ENCODE data around the gene CTBP2. TPM values are rescaled to one million over a fixed set of nuclear protein-coding genes. Genes with fewer than 3 reads are reported as not detected.

CTBP2 gene
- total RNA-seq, 1 experiment from 2014 or later, result 97.2 TPM

GRCh38 chr10:125101581-125101980 is 58.8 kb downstream of the CTBP2 start:
- DNase-seq, result no peak
- Mint-ChIP-seq H3K4me3 (ENCODE audit: unreplicated experiment) (no peak overlapping the region), H3K27me3 (ENCODE audit: insufficient read depth, unreplicated experiment) (no peaks in the 10 kb centered on the region), H3K27ac (ENCODE audit: unreplicated experiment) (no peak overlapping the region), H3K36me3 (ENCODE audit: insufficient read depth, unreplicated experiment) (peaks cover 39% of the 10 kb centered on the region), H3K9me3 (ENCODE audit: unreplicated experiment) (no peaks in the 10 kb centered on the region), H3K4me1 (ENCODE audit: low read depth, unreplicated experiment) (no peaks in the 10 kb centered on the region)
- intact Hi-C loops (cut with micrococcal nuclease; ENCODE audit: unreplicated experiment), result no loop called here
- Histone ChIP-seq H3K27me3 (replicated peaks; ENCODE audit: control insufficient read depth, insufficient read depth, low read length) (no peaks in the 10 kb centered on the region), H3K4me1 (no peaks in the 10 kb centered on the region), H3K9me3 (no peaks in the 10 kb centered on the region), H3K36me3 (ENCODE audit: control insufficient read depth, insufficient read depth, low read length) (no peaks in the 10 kb centered on the region; the same call in 1 of the 2 replicates), H3K4me3 (ENCODE audit: low read depth, low read length) (no peak overlapping the region)
- BruUV-seq (replicated peaks), result no TSS peak
- ChIA-PET CTCF (no interaction called here), POLR2A (no interaction called here)
- no peak for TF ChIP-seq CTCF (IDR thresholded peaks at IDR 0.05; ENCODE audit: insufficient read depth in 1 of 2, low read depth in 1 of 2, low read length in 1 of 2, severe bottlenecking in 1 of 2, unreplicated experiment in 1 of 2)

GRCh38 chr10:125101049-125101448 is 59.3 kb downstream of the CTBP2 start:
- Mint-ChIP-seq H3K36me3 (ENCODE audit: insufficient read depth, unreplicated experiment) (peaks cover 34% of the 10 kb centered on the region), H3K4me3 (ENCODE audit: unreplicated experiment) (no peak overlapping the region), H3K4me1 (ENCODE audit: low read depth, unreplicated experiment) (no peaks in the 10 kb centered on the region), H3K9me3 (ENCODE audit: unreplicated experiment) (no peaks in the 10 kb centered on the region), H3K27me3 (ENCODE audit: insufficient read depth, unreplicated experiment) (no peaks in the 10 kb centered on the region), H3K27ac (ENCODE audit: unreplicated experiment) (no peak overlapping the region)
- intact Hi-C loops (cut with micrococcal nuclease; ENCODE audit: unreplicated experiment), result no loop called here
- no peak for DNase-seq
- TF ChIP-seq CTCF (IDR thresholded peaks at IDR 0.05; ENCODE audit: insufficient read depth in 1 of 2, low read depth in 1 of 2, low read length in 1 of 2, severe bottlenecking in 1 of 2, unreplicated experiment in 1 of 2), result no peak
- Histone ChIP-seq H3K9me3 (no peaks in the 10 kb centered on the region), H3K4me3 (ENCODE audit: low read depth, low read length) (no peak overlapping the region), H3K4me1 (no peaks in the 10 kb centered on the region), H3K27me3 (replicated peaks; ENCODE audit: control insufficient read depth, insufficient read depth, low read length) (no peaks in the 10 kb centered on the region), H3K36me3 (ENCODE audit: control insufficient read depth, insufficient read depth, low read length) (no peaks in the 10 kb centered on the region; the same call in 1 of the 2 replicates)
- no TSS peak for BruUV-seq (replicated peaks)
- ChIA-PET POLR2A (no interaction called here), CTCF (no interaction called here)

GRCh38 chr10:125097409-125098070 is 62.8 kb downstream of the CTBP2 start:
- DNase-seq, result no peak
- H3K27ac Mint-ChIP-seq (ENCODE audit: unreplicated experiment), result no peak overlapping the region
- H3K36me3 ChIP-seq (ENCODE audit: control insufficient read depth, insufficient read depth, low read length), result no peaks in the 10 kb centered on the region; the same call in none of the 2 replicates
- H3K4me1 Mint-ChIP-seq (ENCODE audit: low read depth, unreplicated experiment), result no peaks in the 10 kb centered on the region
- POLR2A ChIA-PET, result no interaction called here
- intact Hi-C loops (cut with micrococcal nuclease; ENCODE audit: unreplicated experiment), result no loop called here
- no peaks in the 10 kb centered on the region for H3K27me3 ChIP-seq (replicated peaks; ENCODE audit: control insufficient read depth, insufficient read depth, low read length)
- no TSS peak for BruUV-seq (replicated peaks)
- CTCF ChIA-PET, result no interaction called here
- H3K36me3 Mint-ChIP-seq (ENCODE audit: insufficient read depth, unreplicated experiment), result peaks cover 44% of the 10 kb centered on the region
- H3K9me3 ChIP-seq, result no peaks in the 10 kb centered on the region
- no peak overlapping the region for H3K4me3 ChIP-seq (ENCODE audit: low read depth, low read length)
- H3K4me3 Mint-ChIP-seq (ENCODE audit: unreplicated experiment), result no peak overlapping the region
- H3K4me1 ChIP-seq, result no peaks in the 10 kb centered on the region
- H3K9me3 Mint-ChIP-seq (ENCODE audit: unreplicated experiment), result no peaks in the 10 kb centered on the region
- no peaks in the 10 kb centered on the region for H3K27me3 Mint-ChIP-seq (ENCODE audit: insufficient read depth, unreplicated experiment)
- no peak for TF ChIP-seq CTCF (IDR thresholded peaks at IDR 0.05; ENCODE audit: insufficient read depth in 1 of 2, low read depth in 1 of 2, low read length in 1 of 2, severe bottlenecking in 1 of 2, unreplicated experiment in 1 of 2)
